H9 (cell line): ENCODE measurements around the gene TBC1D8. TPM values are rescaled to one million over a fixed set of nuclear protein-coding genes. Genes with fewer than 3 reads are reported as not detected.

ENCODE experiments used
- DNase-seq: peaks from one replicate; pipeline ENCODE4 v3.0.0-alpha.2; 2017
- H2AFZ ChIP-seq: one replicate; pipeline ENCODE4 v1.6.1; 2013; ENCODE audit warnings: mild to moderate bottlenecking, low read length, control low read depth, moderate library complexity
- H2AK5ac ChIP-seq: 2 replicates; pipeline ENCODE4 v1.6.1; 2013; ENCODE audit warnings: low read length, control low read depth, mixed read lengths; ENCODE audit not compliant: insufficient read length
- H2BK120ac ChIP-seq: one replicate; pipeline ENCODE4 v1.6.1; 2013; ENCODE audit warnings: low read depth, mild to moderate bottlenecking, low read length, control low read depth, inconsistent platforms; ENCODE audit not compliant: poor library complexity, severe bottlenecking
- H2BK12ac ChIP-seq: 2 replicates; pipeline ENCODE4 v1.6.1; 2013; ENCODE audit warnings: low read length, control low read depth, mixed read lengths, low read depth; ENCODE audit not compliant: insufficient read length
- H2BK15ac ChIP-seq: 2 replicates; pipeline ENCODE4 v1.6.1; 2013; ENCODE audit warnings: low read depth, low read length, control low read depth
- H2BK20ac ChIP-seq: one replicate; pipeline ENCODE4 v1.6.1; 2013; ENCODE audit warnings: low read depth, mild to moderate bottlenecking, low read length, control low read depth, inconsistent platforms; ENCODE audit not compliant: poor library complexity, severe bottlenecking
- H2BK5ac ChIP-seq: 2 replicates; pipeline ENCODE4 v1.6.1; 2013; ENCODE audit warnings: low read length, control low read depth, mixed read lengths; ENCODE audit not compliant: insufficient read length
- H3K14ac ChIP-seq: 2 replicates; pipeline ENCODE4 v1.6.1; 2013; ENCODE audit warnings: low read length, control low read depth; ENCODE audit not compliant: insufficient read depth
- H3K18ac ChIP-seq: 2 replicates; pipeline ENCODE4 v1.6.1; 2013; ENCODE audit warnings: low read depth, mild to moderate bottlenecking, mixed read lengths, low read length, control low read depth; ENCODE audit not compliant: insufficient read length
- H3K23ac ChIP-seq: 2 replicates; pipeline ENCODE4 v1.6.1; 2013; ENCODE audit warnings: low read length, control low read depth, mixed read lengths, low read depth; ENCODE audit not compliant: insufficient read length
- H3K23me2 ChIP-seq: 2 replicates; pipeline ENCODE4 v1.6.1; 2013; ENCODE audit warnings: low read depth, mild to moderate bottlenecking, mixed read lengths, low read length, control low read depth; ENCODE audit not compliant: insufficient read length, poor library complexity, severe bottlenecking
- H3K27ac ChIP-seq: 2 replicates; pipeline ENCODE4 v1.5.1; 2013; ENCODE audit warnings: low read length, control low read depth, mixed read lengths, low read depth; ENCODE audit not compliant: insufficient read length
- H3K27me3 ChIP-seq: 2 replicates; pipeline ENCODE4 v1.6.1; 2013; ENCODE audit warnings: low read length, control low read depth, inconsistent platforms; ENCODE audit not compliant: insufficient read depth
- H3K4ac ChIP-seq: 2 replicates; pipeline ENCODE4 v1.6.1; 2013; ENCODE audit warnings: low read depth, mild to moderate bottlenecking, control low read depth, inconsistent platforms, low read length, moderate library complexity
- H3K4me1 ChIP-seq: 2 replicates; pipeline ENCODE4 v1.6.1; 2013; ENCODE audit warnings: low read length, control low read depth, inconsistent platforms; ENCODE audit not compliant: insufficient read depth
- H3K4me2 ChIP-seq: 2 replicates; pipeline ENCODE4 v1.6.1; 2013; ENCODE audit warnings: low read length, control low read depth, mixed read lengths; ENCODE audit not compliant: insufficient read length, insufficient read depth
- H3K56ac ChIP-seq: 2 replicates; pipeline ENCODE4 v1.6.1; 2013; ENCODE audit warnings: low read depth, mild to moderate bottlenecking, mixed read lengths, low read length, control low read depth; ENCODE audit not compliant: insufficient read length
- H3K79me1 ChIP-seq: 2 replicates; pipeline ENCODE4 v1.6.1; 2013; ENCODE audit warnings: low read depth, mild to moderate bottlenecking, moderate library complexity, low read length, control low read depth, inconsistent platforms; ENCODE audit not compliant: insufficient read depth, poor library complexity, severe bottlenecking
- H3K79me2 ChIP-seq: 2 replicates; pipeline ENCODE4 v1.6.1; 2013; ENCODE audit warnings: low read length, control low read depth, inconsistent platforms; ENCODE audit not compliant: insufficient read depth
- H3K9ac ChIP-seq: 2 replicates; pipeline ENCODE4 v1.6.1; 2013; ENCODE audit warnings: low read length, control low read depth, mixed read lengths; ENCODE audit not compliant: insufficient read length; ENCODE audit errors: extremely low read depth
- H3K9me3 ChIP-seq: one replicate; pipeline ENCODE4 v1.6.1; 2013; ENCODE audit warnings: low read depth, low read length, inconsistent platforms; ENCODE audit not compliant: control insufficient read depth
- H3T11ph ChIP-seq: one replicate; pipeline ENCODE4 v1.6.1; 2013; ENCODE audit warnings: mild to moderate bottlenecking, low read length, control low read depth, inconsistent platforms
- H4K20me1 ChIP-seq: one replicate; pipeline ENCODE4 v1.6.1; 2013; ENCODE audit not compliant: control insufficient read depth, insufficient read length, insufficient read depth
- H4K5ac ChIP-seq: 2 replicates; pipeline ENCODE4 v1.6.1; 2013; ENCODE audit warnings: low read depth, mild to moderate bottlenecking, mixed read lengths, low read length, control low read depth; ENCODE audit not compliant: insufficient read length
- H4K8ac ChIP-seq: replicated peaks from 2 replicates; pipeline ENCODE4 v1.6.1; 2013; ENCODE audit warnings: low read length, control low read depth, mixed read lengths, low read depth; ENCODE audit not compliant: insufficient read length
- H4K91ac ChIP-seq: 2 replicates; pipeline ENCODE4 v1.6.1; 2013; ENCODE audit warnings: low read depth, mild to moderate bottlenecking, moderate library complexity, mixed read lengths, low read length, control low read depth; ENCODE audit not compliant: insufficient read length
- H3K27ac Mint-ChIP-seq, 3 experiments: 2 replicates in 2 of 3; 3 replicates in 1 of 3; pipeline ENCODE4 v1.8.0; 2020 to 2021; ENCODE audit warnings: mixed read lengths in 3 of 3, mild to moderate bottlenecking in 1 of 3, moderate library complexity in 1 of 3
- H3K27me3 Mint-ChIP-seq: 2 replicates; pipeline ENCODE4 v1.8.0; 2021; ENCODE audit warnings: low read depth, mild to moderate bottlenecking, moderate library complexity, mixed read lengths
- H3K36me3 Mint-ChIP-seq, 3 experiments: 2 replicates in 2 of 3; 3 replicates in 1 of 3; pipeline ENCODE4 v1.8.0; 2020 to 2021; ENCODE audit warnings: low read depth in 3 of 3, mixed read lengths in 3 of 3; ENCODE audit not compliant: insufficient read depth in 1 of 3
- H3K4me1 Mint-ChIP-seq, 2 experiments: 2 replicates each; pipeline ENCODE4 v1.8.0; 2020; ENCODE audit warnings: mixed read lengths in 2 of 2
- H3K4me3 Mint-ChIP-seq, 2 experiments: 2 replicates in 1 of 2; 3 replicates in 1 of 2; pipeline ENCODE4 v1.8.0; 2020 to 2021; ENCODE audit warnings: mild to moderate bottlenecking in 2 of 2, mixed read lengths in 2 of 2, moderate library complexity in 1 of 2
- H3K9me3 Mint-ChIP-seq, 2 experiments: 2 replicates in 1 of 2; 3 replicates in 1 of 2; pipeline ENCODE4 v1.8.0; 2020; ENCODE audit warnings: mild to moderate bottlenecking in 2 of 2, mixed read lengths in 2 of 2, moderate library complexity in 1 of 2
- WGBS: extraction: QIAGEN DNeasy Blood & Tissue Kit; methylation state at CpG from one replicate; pipeline ENCODE4 v1.1.7; 2013; ENCODE audit warnings: missing lambda C conversion rate, low lambda C conversion rate, mixed read lengths; ENCODE audit not compliant: insufficient read length; ENCODE audit errors: extremely low coverage; 5-methylcytosine and 5-hydroxymethylcytosine counted together
- total RNA-seq: library from RNA; stranded (reverse); gene quantifications from 2 replicates; pipeline ENCODE4 v1.2.1, GENCODE V29; 2021
- TF ChIP-seq, protein P1 (sequence below): fragments of 200-600 bp; sonication (generic); conservative IDR thresholded peaks from 3 replicates; pipeline ENCODE4 v1.8.0; 2021; ENCODE audit warnings: antibody characterized with exemption, mild to moderate bottlenecking

Gene TBC1D8
- total RNA-seq, 1 experiment from 2014 or later, result 16.6 TPM

DNA sequence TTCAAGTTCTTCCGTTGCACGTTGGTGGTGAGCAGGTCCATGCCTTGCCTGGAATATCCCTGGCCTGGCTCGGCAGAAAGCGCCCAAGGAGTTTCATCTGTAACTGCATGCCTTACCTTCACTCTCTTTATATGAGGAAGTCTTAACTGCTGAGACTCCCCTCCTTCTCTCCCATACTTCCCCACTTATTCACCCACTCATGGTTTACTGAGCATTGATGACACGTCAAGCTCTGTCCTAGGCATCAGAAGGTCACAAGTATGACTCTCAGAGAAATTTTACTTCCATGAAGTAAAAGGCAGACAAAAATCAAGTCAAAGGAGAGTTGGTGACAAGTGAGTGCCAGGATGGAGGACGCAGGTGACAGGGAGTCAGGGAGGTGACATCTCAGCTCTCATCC is 68.2 kb downstream of the TBC1D8 start:
- no peaks in the 10 kb centered on the region for H3K27me3 Mint-ChIP-seq
- no peak overlapping the region for H2BK12ac ChIP-seq
- H3K9me3 Mint-ChIP-seq, result no peaks in the 10 kb centered on the region; a peak in 1 of 5 replicates
- H4K5ac ChIP-seq, result no peak overlapping the region
- no peak overlapping the region for H3K27ac ChIP-seq
- TF ChIP-seq, protein P1, sequence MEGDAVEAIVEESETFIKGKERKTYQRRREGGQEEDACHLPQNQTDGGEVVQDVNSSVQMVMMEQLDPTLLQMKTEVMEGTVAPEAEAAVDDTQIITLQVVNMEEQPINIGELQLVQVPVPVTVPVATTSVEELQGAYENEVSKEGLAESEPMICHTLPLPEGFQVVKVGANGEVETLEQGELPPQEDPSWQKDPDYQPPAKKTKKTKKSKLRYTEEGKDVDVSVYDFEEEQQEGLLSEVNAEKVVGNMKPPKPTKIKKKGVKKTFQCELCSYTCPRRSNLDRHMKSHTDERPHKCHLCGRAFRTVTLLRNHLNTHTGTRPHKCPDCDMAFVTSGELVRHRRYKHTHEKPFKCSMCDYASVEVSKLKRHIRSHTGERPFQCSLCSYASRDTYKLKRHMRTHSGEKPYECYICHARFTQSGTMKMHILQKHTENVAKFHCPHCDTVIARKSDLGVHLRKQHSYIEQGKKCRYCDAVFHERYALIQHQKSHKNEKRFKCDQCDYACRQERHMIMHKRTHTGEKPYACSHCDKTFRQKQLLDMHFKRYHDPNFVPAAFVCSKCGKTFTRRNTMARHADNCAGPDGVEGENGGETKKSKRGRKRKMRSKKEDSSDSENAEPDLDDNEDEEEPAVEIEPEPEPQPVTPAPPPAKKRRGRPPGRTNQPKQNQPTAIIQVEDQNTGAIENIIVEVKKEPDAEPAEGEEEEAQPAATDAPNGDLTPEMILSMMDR, result no peak
- no peak overlapping the region for H2AFZ ChIP-seq
- H3K14ac ChIP-seq, result no peak overlapping the region
- H3K9ac ChIP-seq, result no peak overlapping the region
- H3K9me3 ChIP-seq, result no peaks in the 10 kb centered on the region
- no peak overlapping the region for H2BK20ac ChIP-seq
- no peak overlapping the region for H2BK15ac ChIP-seq
- H3K79me1 ChIP-seq, result no peaks in the 10 kb centered on the region
- H3T11ph ChIP-seq, result no peak overlapping the region
- peaks cover 0 to 23% (median 10%) of the 10 kb centered on the region in 3 experiments; a peak in 6 of 7 replicates for H3K36me3 Mint-ChIP-seq
- no peaks in the 10 kb centered on the region for H3K4me1 ChIP-seq
- no peak overlapping the region for H4K91ac ChIP-seq
- H3K56ac ChIP-seq, result no peak overlapping the region
- H3K27ac Mint-ChIP-seq, result no peak overlapping the region
- no CpG with 5 or more reads among the region's 6 CpGs for WGBS
- H3K23me2 ChIP-seq, result no peaks in the 10 kb centered on the region
- no peak overlapping the region for H2BK5ac ChIP-seq
- H4K8ac ChIP-seq, result no peak overlapping the region
- 0 out of 2 replicates have a peak, but pooled peaks cover 1% of the 10 kb centered on the region for H3K79me2 ChIP-seq
- no peaks in the 10 kb centered on the region for H4K20me1 ChIP-seq
- H2AK5ac ChIP-seq, result no peak overlapping the region
- H3K23ac ChIP-seq, result no peak overlapping the region
- no peak overlapping the region for H3K4me3 Mint-ChIP-seq
- no peaks in the 10 kb centered on the region for H3K27me3 ChIP-seq
- no peak overlapping the region for H3K4me2 ChIP-seq
- no peak overlapping the region for H2BK120ac ChIP-seq
- no peak overlapping the region for H3K4ac ChIP-seq
- no peaks in the 10 kb centered on the region for H3K4me1 Mint-ChIP-seq
- H3K18ac ChIP-seq, result no peak overlapping the region
- no peak for DNase-seq
